H1 (cell line): ENCODE measurements around the gene LRP8.

Source experiments
- CBX5 ChIP-seq: fragments of 300-800, 300-1000 bp; sonication (generic); IDR thresholded peaks from 2 replicates; pipeline ENCODE4 v1.7.1; 2016; ENCODE audit warnings: antibody characterized with exemption, low read length, low read depth
- CTCF ChIP-seq, 3 experiments: IDR thresholded peaks; 1 replicate in 2 of 3; 2 replicates in 1 of 3; pipeline versions ENCODE4 v1.5.1 to v1.6.1; 2011; ENCODE audit warnings: low read length in 3 of 3, mild to moderate bottlenecking in 3 of 3, inconsistent platforms in 2 of 3, low read depth in 1 of 3, moderate library complexity in 1 of 3; ENCODE audit not compliant: insufficient read depth in 1 of 3; ENCODE audit errors: control extremely low read depth in 1 of 3
- EZH2 ChIP-seq: fragments of 200-600 bp; sonication (generic); IDR thresholded peaks from 2 replicates; pipeline ENCODE4 v1.7.1; 2012; ENCODE audit warnings: low read depth, mild to moderate bottlenecking, moderate library complexity, low read length, inconsistent platforms; ENCODE audit not compliant: severe bottlenecking
- POLR2A ChIP-seq, 2 experiments: IDR thresholded peaks; 1 replicate in 1 of 2; 2 replicates in 1 of 2; pipeline ENCODE4 v1.6.1; 2011; ENCODE audit warnings: low read depth in 2 of 2, low read length in 2 of 2, mild to moderate bottlenecking in 2 of 2; ENCODE audit errors: control extremely low read depth in 1 of 2
- TAF1 ChIP-seq: IDR thresholded peaks from 2 replicates; pipeline ENCODE4 v1.6.1; 2011; ENCODE audit warnings: mild to moderate bottlenecking, low read depth, low read length

- TF ChIP-seq CTCF (IDR thresholded peaks at IDR 0.05; ENCODE audit: control extremely low read depth in 1 of 3, insufficient read depth in 1 of 3, low read depth in 1 of 3, low read length in 3 of 3): no peak
- no peak for TF ChIP-seq CBX5
- no peak for TF ChIP-seq POLR2A (IDR thresholded peaks at IDR 0.05; ENCODE audit: control extremely low read depth in 1 of 2, low read depth in 2 of 2, low read length in 2 of 2)
- TF ChIP-seq EZH2: no peak
- no peak for TF ChIP-seq TAF1
These were observed 106.9 kb downstream of the LRP8 start for GRCh38 chr1:53220962-53221286.
